Measurements from ENCODE around the gene ZNF467.

ZNF467 gene

GRCh38 chr7:149727053-149727898 is 46.1 kb downstream of the ZNF467 start:
- DNase-seq (ENCODE audit: low read depth): no peak

DNA sequence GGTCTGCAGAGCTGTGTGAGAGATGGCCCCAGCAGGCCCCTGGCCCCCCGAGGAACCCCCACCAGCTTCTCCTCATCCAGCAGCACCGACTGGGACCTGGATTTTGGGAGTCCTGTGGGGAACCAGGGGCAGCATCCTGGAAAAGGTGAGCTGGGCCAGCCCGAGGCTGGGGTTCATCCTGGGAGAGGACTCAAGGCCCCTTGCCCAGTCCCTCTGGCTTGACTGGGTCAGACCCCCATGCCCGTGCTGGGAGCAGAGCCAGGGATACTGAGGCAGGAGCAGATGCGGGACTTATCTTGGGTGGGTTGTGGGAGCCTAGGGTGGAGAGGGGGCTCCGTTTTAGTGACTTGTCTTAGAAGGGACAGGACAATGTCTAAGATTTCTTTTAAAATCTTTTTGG is 47.5 kb downstream of the ZNF467 start:
- no peak for DNase-seq (ENCODE audit: low read depth)

- DNase-seq (ENCODE audit: low read depth): no peak
These were observed 48.0 kb downstream of the ZNF467 start for GRCh38 chr7:149725426-149725821.

DNA sequence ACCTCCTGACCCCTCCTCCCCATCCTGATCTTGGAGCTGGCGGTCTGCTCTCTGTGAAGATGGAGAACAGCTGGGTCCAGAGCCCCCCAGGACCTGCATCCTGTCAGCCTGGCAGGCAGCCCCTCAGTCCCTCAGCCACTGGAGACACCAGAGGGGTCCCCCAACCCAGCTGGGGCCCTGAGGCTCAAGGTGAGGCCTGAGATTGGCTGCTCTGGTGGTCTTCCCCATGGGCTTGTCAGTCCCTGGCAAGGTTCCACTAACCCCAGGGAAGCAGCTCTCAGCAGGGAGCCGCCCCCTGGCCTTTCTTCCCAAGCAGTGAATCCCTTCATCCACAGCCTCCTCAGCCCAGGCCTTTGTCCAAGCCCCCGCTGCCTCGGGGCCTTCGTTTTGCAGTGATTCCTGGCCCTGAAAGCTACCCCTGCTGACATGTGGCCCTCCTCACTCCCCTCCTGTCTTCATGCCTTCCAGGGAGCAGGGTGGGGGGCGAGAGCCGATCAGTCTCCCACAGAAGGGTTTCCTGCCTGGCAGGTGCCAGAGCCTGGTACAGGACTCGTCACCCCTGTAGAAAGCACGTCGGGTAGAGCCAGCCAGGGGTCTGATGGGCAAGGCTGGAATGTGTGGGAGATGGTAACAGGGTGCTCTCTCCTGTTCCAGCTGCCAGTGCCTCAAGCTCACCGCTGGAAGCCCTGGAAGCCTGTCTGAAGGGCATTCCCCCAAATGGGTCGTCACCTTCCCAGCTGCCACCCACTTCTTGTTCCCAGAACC is 48.5 kb downstream of the ZNF467 start:
- DNase-seq (ENCODE audit: low read depth): no peak

GRCh38 chr7:149723795-149724495 is 49.4 kb downstream of the ZNF467 start:
- DNase-seq (ENCODE audit: low read depth): no peak

- no peak for DNase-seq (ENCODE audit: low read depth)
These were observed 50.2 kb downstream of the ZNF467 start for GRCh38 chr7:149723082-149723767.

DNA sequence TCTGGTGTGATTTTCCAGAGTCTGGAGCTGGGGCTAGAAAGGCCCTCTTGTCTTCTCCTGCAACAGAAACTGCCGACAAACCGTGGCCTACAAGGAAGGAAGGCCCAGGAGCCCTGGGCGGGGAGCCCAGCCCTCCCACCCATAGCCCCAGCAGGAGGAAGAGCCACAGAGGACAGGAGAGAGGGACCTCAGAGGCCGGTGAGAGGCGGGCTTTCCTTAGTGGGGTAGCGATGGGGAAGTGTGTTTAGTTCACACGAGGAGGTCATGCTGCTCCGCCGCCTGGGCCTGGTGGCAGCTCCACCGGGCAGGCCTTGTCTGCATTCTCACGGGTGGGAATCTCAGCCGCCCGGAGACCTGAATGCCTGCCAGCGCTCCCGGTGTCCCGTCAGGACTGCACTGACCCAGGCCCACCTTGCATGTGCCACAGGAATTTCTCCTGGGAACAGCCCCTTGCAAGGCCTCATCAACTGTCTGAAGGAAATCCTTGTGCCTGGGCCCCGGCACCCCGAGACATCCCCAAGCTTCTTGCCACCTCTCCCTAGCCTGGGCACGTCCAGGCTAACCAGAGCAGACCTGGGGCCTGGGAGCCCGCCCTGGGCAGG is 50.9 kb downstream of the ZNF467 start:
- no peak for DNase-seq (ENCODE audit: low read depth)

DNA sequence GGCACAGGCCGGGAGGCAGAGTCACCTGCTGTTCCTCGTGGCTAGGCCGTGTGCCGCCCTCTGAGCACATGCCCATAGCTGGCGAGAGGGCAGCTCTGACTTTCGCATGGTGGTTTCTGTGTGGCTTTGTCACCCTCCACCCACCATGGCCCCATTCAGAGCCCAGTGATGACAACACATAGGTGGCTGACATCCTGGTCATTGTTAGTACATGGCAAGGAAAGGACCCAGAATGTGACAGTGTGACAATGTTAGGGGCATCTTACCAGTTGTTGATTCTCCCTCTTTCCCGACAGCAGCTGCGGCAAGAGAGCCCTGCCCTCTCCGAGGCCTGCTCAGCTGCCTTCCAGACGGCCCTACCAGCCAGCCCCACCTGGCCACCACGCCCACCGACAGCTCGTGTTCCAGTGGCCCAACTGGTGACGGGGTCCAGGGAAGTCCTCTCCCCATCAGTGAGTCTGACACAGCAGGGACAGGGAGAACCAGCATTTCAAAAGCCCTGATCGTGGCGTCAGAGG is 52.2 kb downstream of the ZNF467 start:
- DNase-seq (ENCODE audit: low read depth): no peak

- DNase-seq (ENCODE audit: low read depth): no peak
These were observed 52.9 kb downstream of the ZNF467 start for GRCh38 chr7:149720372-149721083.

DNA sequence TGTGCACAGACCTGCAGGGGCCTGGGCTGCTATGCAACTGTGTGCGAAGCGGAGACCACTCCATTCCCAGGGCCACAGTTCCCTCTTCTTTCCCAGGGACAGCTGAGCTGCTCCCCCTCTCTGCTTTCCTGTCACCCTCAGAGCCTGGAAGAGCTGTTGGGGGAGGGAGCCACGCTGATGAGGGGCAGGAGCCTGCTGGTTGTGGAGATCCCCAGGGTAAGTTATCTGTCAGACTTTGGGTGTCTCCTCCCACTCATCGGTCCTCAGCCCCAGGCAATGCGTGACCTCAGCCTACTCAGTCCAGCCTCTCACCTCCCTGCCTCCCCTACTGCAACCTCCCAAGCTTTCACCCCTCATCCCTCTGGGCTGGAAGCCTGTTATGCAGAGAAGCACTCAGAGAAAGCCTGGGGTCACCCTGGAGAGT is 53.5 kb downstream of the ZNF467 start:
- no peak for DNase-seq (ENCODE audit: low read depth)

DNA sequence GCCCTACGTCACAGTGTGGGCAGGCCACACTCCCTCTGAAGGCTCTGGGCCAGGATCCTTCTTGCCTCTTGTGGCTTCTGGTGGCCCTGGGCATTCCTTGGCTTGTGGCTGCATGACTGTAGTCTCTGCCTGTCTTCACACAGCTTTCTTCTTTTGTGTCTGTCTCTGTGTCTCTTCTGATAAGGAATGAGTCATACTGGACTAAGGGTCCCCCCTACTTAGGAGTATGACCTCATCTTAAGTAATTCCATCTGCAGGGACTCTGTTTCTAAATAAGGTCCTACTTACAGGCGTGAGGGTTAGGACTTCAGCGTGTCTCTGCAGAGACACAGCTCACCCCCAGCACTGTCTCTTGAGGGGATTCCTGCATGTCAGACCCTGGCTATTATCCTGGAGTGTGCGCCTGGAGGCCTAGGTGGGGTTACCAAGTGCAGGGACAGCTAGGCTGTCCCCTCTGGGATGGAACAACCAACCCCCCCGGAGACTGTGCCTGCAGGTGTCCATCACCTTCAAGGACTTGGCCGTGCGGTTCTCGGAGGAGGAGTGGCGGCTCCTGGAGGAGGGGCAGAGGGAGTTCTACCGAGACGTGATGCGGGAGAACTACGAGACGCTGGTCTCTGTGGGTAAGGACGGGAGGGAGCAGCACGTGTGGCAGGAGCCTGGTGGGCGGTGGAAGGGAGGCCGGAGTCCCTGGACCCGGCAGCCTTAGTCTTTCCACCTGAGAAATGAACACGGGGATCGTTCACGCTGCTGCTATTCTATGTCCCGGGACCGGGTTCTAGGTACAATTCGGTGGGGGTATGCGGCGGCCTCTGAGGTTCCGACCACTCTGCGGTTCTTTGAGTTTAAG is 54.1 kb downstream of the ZNF467 start:
- DNase-seq (ENCODE audit: low read depth): no peak

GRCh38 chr7:149718730-149719049 is 54.7 kb downstream of the ZNF467 start:
- DNase-seq (ENCODE audit: low read depth): no peak

- DNase-seq (ENCODE audit: low read depth): no peak
These were observed 55.9 kb downstream of the ZNF467 start for GRCh38 chr7:149717481-149717880.

DNA sequence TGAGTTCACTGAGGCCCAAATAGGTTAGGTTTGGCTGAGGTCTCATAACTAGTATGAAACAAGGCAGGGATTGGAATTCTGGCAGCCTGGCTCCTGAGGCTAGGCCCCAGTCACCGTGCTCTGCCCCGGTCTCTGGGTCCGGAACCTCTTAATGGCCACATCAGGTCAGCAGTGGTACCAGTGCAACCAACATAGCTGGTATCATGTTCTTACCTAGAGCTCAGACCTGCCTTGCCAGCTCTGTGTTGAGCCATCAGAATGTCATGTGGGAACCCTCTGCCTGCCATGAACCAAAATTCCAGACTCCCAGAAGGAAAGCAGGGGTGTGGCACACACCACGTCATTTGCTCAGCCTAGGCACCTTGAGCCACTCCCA is 56.5 kb downstream of the ZNF467 start:
- no peak for DNase-seq (ENCODE audit: low read depth)

DNA sequence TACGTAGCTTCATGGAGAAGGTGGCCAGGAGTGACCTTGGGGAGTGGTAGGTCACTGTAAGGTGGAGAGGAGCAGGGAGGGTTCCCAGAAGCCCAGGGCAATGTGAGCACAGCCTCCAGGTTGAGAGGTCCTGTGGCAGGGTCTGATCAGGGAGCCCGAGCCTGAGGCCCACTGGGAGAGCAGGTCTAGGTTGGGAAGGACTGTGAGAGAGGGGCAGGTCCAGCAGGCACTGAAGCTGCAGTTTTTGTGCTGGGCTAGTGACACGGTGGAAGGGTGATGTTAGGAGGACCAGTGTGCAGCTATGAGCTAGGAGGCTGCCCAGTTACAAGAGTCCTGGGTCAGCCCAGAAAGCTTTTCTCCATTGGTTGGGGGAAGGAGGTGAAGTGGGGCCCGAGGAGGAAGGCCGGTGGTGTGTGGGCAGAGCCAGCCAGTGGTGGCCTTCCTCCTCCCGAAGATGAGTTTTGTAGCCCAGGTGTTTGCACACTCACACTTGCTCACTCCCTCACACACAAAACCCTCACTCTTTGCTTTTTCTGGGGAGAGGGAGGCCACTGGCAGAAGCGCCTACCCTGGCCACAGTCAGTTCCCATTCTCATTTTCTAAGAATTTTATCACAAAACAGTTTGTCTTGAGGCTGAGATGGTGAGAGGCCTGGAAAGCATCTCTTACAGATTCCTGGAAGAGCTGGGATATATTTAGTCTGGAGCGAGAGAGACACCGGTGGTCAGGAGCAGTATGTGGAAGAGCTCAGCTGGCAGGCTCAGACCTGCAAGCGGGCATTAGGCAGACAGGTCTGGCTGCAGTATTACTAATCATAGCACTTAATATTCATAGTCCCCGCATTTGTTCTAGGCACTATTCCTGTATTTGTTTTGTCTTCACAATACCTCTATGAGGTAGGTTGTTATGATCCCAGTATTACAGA is 57.1 kb downstream of the ZNF467 start:
- DNase-seq (ENCODE audit: low read depth): no peak

GRCh38 chr7:149715476-149715875 is 57.9 kb downstream of the ZNF467 start:
- DNase-seq (ENCODE audit: low read depth): no peak

DNA sequence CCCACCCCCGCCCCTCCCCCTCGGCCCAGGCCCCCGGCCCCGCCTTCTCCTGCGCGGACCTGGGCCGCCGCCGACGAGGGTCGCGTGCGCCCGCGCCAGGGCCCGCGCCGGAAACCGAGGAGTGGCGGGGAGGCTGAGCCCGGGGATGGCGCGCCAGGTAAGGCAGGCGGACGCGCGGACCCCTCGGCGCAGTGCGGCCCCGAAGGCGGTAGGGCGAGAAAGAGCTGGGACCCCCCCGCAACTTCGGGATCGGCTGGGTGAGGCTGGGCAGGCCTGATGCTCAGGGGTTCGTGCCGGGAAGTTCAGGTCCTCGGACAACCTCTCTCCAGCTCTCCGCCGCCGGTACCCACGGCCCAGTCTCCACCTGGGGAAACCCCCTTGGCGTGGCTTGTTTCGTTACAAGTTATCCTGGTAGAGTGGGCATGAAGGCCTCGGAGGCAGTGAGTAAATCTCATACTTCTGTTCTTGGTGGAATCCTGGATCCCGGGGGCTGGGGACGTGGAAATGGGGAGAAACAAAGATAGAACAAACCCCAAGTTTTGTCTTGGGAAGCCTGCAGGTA is 58.4 kb downstream of the ZNF467 start:
- DNase-seq (ENCODE audit: low read depth): no peak

Data from activated T-cell treated with anti-CD3 and anti-CD28 coated beads for 48 hours (primary cell).